HEK293 (cell line): ENCODE data around the gene AFG3L2.

Experiments
- CTCF ChIA-PET: fragments of 350-600 bp; formaldehyde crosslinking; extraction: SDS; loops from one replicate; lab custom pipeline; 2021; ENCODE audit warnings: antibody characterized with exemption; lab: Yijun Ruan, JAX
- POLR2A ChIA-PET: fragments of 300-600 bp; formaldehyde crosslinking; extraction: SDS; loops from one replicate; lab custom pipeline; 2020; ENCODE audit warnings: antibody characterized with exemption, inconsistent platforms; lab: Yijun Ruan, JAX
- H3K27ac ChIP-seq: fragments of 200-500 bp; sonication (Bioruptor generic); 2 replicates; pipeline ENCODE4 v1.5.1; 2014; ENCODE audit warnings: low read depth, low read length, control low read depth, inconsistent platforms; ENCODE audit errors: extremely low read depth
- H3K36me3 ChIP-seq, 2 experiments: fragments of 200-500 bp in 1 of 2; sonication (Bioruptor generic) in 1 of 2; 1 replicate in 1 of 2; 2 replicates in 1 of 2; pipeline ENCODE4 v1.5.1; 2014 to 2017; ENCODE audit warnings: inconsistent platforms in 2 of 2, low read length in 2 of 2; ENCODE audit not compliant: control insufficient read depth in 2 of 2, insufficient read depth in 1 of 2
- H3K4me1 ChIP-seq: fragments of 200-500 bp; sonication (Bioruptor generic); 2 replicates; pipeline ENCODE4 v1.5.1; 2014; ENCODE audit warnings: mild to moderate bottlenecking, low read length, inconsistent platforms; ENCODE audit not compliant: control insufficient read depth, insufficient read depth
- H3K4me3 ChIP-seq: 2 replicates; pipeline ENCODE4 v1.5.1; 2011; ENCODE audit warnings: low read depth, mild to moderate bottlenecking, control low read depth, low read length, moderate library complexity
- H3K9me3 ChIP-seq: fragments of 200-500 bp; sonication (Bioruptor generic); 2 replicates; pipeline ENCODE4 v1.5.1; 2014; ENCODE audit warnings: low read depth, low read length, inconsistent platforms; ENCODE audit not compliant: control insufficient read depth, insufficient read depth
- KLF10 ChIP-seq: fragments of 450-650 bp; IDR thresholded peaks from 2 replicates; pipeline ENCODE4 v1.5.1; 2018; ENCODE audit warnings: missing biosample characterization, mild to moderate bottlenecking, missing genetic modification characterization
- PRDM1 ChIP-seq: fragments of 450-650 bp; formaldehyde crosslinking; IDR thresholded peaks from 2 replicates; pipeline ENCODE4; 2016; ENCODE audit warnings: missing biosample characterization, missing genetic modification characterization
- ZFP37 ChIP-seq: fragments of 450-650 bp; formaldehyde crosslinking; IDR thresholded peaks from 2 replicates; pipeline ENCODE4 v1.5.1; 2016; ENCODE audit warnings: missing biosample characterization, missing genetic modification characterization
- ZIC2 ChIP-seq: fragments of 450-650 bp; formaldehyde crosslinking; IDR thresholded peaks from 2 replicates; pipeline ENCODE4 v1.5.1; 2016; ENCODE audit warnings: missing biosample characterization, missing genetic modification characterization
- ZNF10 ChIP-seq: fragments of 450-650 bp; formaldehyde crosslinking; IDR thresholded peaks from 2 replicates; pipeline ENCODE4 v1.5.1; 2017; ENCODE audit warnings: missing biosample characterization, missing genetic modification characterization
- ZNF350 ChIP-seq: fragments of 450-650 bp; formaldehyde crosslinking; IDR thresholded peaks from 2 replicates; pipeline ENCODE4 v1.5.0; 2017; ENCODE audit warnings: missing biosample characterization, mild to moderate bottlenecking, missing genetic modification characterization
- ZNF529 ChIP-seq: fragments of 450-650 bp; formaldehyde crosslinking; IDR thresholded peaks from 2 replicates; pipeline ENCODE4 v1.5.1; 2017; ENCODE audit warnings: missing genetic modification characterization, missing biosample characterization; ENCODE audit not compliant: insufficient replicate concordance
- ZNF610 ChIP-seq: fragments of 450-650 bp; formaldehyde crosslinking; IDR thresholded peaks from 2 replicates; pipeline ENCODE4 v1.5.1; 2016; ENCODE audit warnings: missing biosample characterization, missing genetic modification characterization, borderline replicate concordance
- ZNF623 ChIP-seq: fragments of 450-650 bp; formaldehyde crosslinking; IDR thresholded peaks from 2 replicates; pipeline ENCODE4 v1.5.1; 2016; ENCODE audit warnings: missing biosample characterization, missing genetic modification characterization
- ZNF707 ChIP-seq: fragments of 450-650 bp; formaldehyde crosslinking; IDR thresholded peaks from 2 replicates; pipeline ENCODE4 v1.5.1; 2016; ENCODE audit warnings: missing biosample characterization, missing genetic modification characterization
- TF ChIP-seq, protein P1 (sequence below): fragments of 450-650 bp; formaldehyde crosslinking; IDR thresholded peaks from 2 replicates; pipeline ENCODE4 v1.5.1; 2016; ENCODE audit warnings: missing biosample characterization, missing genetic modification characterization
- TF ChIP-seq, protein P2 (sequence below): fragments of 450-650 bp; formaldehyde crosslinking; IDR thresholded peaks from 2 replicates; pipeline ENCODE4 v1.5.1; 2016; ENCODE audit warnings: missing biosample characterization, missing genetic modification characterization, borderline replicate concordance
- TF ChIP-seq, protein P3 (sequence below): fragments of 450-650 bp; formaldehyde crosslinking; IDR thresholded peaks from 2 replicates; pipeline ENCODE4 v1.5.1; 2016; ENCODE audit warnings: missing biosample characterization, missing genetic modification characterization
- TF ChIP-seq, protein P4 (sequence below): fragments of 450-650 bp; formaldehyde crosslinking; conservative IDR thresholded peaks from 2 replicates; pipeline ENCODE4 v1.5.1; 2016; ENCODE audit warnings: low read depth, missing biosample characterization, missing genetic modification characterization
- TF ChIP-seq, protein P5 (sequence below): fragments of 450-650 bp; formaldehyde crosslinking; IDR thresholded peaks from 2 replicates; pipeline ENCODE4 v1.5.1; 2016; ENCODE audit warnings: missing biosample characterization, missing genetic modification characterization

AFG3L2 gene

DNA sequence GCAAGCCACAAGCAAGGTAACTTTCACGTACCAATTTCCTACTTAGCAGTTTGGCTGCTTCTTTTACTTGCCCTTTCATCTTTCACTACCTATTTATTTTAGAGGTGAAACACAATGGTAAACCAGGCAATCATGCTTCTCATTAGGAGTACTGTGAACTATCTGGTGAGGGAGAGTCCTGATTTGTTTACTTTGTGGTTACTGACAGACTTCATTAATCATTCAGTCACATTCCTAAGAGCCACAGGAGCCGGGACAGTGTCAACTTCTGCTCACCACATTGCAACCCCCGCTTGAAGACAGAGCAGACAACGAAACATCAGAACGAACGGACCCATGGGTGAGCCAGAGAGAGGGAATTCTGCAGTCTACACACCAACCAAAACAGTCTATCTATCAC is 40.1 kb downstream of the AFG3L2 start (continued):
- TF ChIP-seq ZNF350 (tag by site-specific recombination) (no peak), PRDM1 (peak; percentile 87)
- TF ChIP-seq, protein P1, sequence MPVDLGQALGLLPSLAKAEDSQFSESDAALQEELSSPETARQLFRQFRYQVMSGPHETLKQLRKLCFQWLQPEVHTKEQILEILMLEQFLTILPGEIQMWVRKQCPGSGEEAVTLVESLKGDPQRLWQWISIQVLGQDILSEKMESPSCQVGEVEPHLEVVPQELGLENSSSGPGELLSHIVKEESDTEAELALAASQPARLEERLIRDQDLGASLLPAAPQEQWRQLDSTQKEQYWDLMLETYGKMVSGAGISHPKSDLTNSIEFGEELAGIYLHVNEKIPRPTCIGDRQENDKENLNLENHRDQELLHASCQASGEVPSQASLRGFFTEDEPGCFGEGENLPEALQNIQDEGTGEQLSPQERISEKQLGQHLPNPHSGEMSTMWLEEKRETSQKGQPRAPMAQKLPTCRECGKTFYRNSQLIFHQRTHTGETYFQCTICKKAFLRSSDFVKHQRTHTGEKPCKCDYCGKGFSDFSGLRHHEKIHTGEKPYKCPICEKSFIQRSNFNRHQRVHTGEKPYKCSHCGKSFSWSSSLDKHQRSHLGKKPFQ (tag by site-specific recombination), result no peak
- TF ChIP-seq, protein P2, sequence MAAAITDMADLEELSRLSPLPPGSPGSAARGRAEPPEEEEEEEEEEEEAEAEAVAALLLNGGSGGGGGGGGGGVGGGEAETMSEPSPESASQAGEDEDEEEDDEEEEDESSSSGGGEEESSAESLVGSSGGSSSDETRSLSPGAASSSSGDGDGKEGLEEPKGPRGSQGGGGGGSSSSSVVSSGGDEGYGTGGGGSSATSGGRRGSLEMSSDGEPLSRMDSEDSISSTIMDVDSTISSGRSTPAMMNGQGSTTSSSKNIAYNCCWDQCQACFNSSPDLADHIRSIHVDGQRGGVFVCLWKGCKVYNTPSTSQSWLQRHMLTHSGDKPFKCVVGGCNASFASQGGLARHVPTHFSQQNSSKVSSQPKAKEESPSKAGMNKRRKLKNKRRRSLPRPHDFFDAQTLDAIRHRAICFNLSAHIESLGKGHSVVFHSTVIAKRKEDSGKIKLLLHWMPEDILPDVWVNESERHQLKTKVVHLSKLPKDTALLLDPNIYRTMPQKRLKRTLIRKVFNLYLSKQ (tag by site-specific recombination), result no peak

DNA sequence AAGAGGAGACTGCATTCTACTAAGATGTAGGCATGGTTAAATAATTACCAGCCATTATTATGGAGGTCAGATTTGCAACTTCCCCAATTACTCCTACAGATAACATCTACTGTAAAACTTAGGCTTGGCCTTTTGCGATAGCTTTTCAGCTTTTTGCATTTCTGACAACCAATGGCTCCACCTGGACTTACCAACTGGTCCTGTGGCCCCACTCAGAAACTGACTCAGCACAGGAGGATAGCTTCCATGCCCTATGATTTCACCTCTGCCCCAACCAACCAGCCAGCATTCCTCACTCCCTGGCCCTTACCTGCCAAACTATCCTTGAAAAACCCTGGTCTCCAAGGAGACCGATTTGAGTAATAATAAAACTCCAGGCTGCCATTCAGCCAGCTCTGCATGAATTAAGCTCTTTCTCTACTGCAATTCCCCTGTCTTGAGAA is 40.8 kb downstream of the AFG3L2 start:
- ChIA-PET POLR2A (interaction anchor here (2.4 kb wide), 1 partner anchor 41 kb away, joined by 8 read pairs; the partner anchor contains the start of gene AFG3L2), CTCF (interaction anchor here (0.7 to 2.4 kb wide), 2 partner anchors 9 to 91 kb away, joined by 3 to 18 read pairs; no protein-coding TSS in a partner anchor)
- H3K9me3 ChIP-seq, result no peaks in the 10 kb centered on the region
- H3K27ac ChIP-seq, result no peak overlapping the region
- H3K4me3 ChIP-seq, result no peak overlapping the region
- peaks cover 13% of the 10 kb centered on the region; the same call in 1 of the 2 replicates for H3K4me1 ChIP-seq
- H3K36me3 ChIP-seq, result peaks cover 33 to 60% of the 10 kb centered on the region in 2 experiments
- TF ChIP-seq ZNF529 (tag by site-specific recombination) (no peak), ZIC2 (0 out of 2 replicates have a peak, but pooled peaks have one; percentile 6)

DNA sequence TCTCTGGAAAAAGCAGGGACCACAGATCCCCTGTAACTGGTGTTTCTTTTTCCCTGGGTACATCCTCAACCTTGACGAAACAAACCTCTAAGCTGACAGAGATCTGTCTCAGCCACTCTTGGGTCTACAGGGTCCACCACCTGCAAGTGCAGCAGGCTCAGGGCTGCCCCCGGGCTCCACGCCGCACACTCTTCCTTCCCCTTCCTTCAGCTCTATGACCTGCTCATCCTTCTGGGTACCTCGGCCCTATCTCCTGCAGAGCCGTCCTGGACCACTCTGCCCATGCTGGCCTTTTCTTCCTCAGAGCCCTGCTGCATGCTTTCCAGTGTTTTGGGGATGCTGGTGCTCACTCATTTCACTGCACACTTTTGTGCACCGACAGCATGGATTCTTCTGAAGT is 41.5 kb downstream of the AFG3L2 start:
- H3K27ac ChIP-seq, result no peak overlapping the region
- peaks cover 13% of the 10 kb centered on the region; the same call in 1 of the 2 replicates for H3K4me1 ChIP-seq
- H3K9me3 ChIP-seq, result no peaks in the 10 kb centered on the region
- ChIA-PET POLR2A (interaction anchor here (2.4 kb wide), 1 partner anchor 42 kb away, joined by 8 read pairs; the partner anchor contains the start of gene AFG3L2), CTCF (interaction anchor here (1.0 to 2.4 kb wide), 2 partner anchors 8 to 12 kb away, joined by 3 to 18 read pairs; no protein-coding TSS in a partner anchor)
- H3K36me3 ChIP-seq, result peaks cover 27 to 62% of the 10 kb centered on the region in 2 experiments
- no peak overlapping the region for H3K4me3 ChIP-seq
- TF ChIP-seq ZNF707 (tag by site-specific recombination) (no peak), KLF10 (tag by site-specific recombination) (no peak), ZNF623 (tag by site-specific recombination) (no peak), ZNF10 (no peak), ZNF350 (tag by site-specific recombination) (no peak), ZNF610 (tag by site-specific recombination) (no peak), ZFP37 (tag by site-specific recombination) (no peak)
- TF ChIP-seq, protein P2 (tag by site-specific recombination), result no peak
- TF ChIP-seq, protein P3, sequence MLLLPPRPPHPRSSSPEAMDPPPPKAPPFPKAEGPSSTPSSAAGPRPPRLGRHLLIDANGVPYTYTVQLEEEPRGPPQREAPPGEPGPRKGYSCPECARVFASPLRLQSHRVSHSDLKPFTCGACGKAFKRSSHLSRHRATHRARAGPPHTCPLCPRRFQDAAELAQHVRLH (tag by site-specific recombination), result no peak
- TF ChIP-seq, protein P4, sequence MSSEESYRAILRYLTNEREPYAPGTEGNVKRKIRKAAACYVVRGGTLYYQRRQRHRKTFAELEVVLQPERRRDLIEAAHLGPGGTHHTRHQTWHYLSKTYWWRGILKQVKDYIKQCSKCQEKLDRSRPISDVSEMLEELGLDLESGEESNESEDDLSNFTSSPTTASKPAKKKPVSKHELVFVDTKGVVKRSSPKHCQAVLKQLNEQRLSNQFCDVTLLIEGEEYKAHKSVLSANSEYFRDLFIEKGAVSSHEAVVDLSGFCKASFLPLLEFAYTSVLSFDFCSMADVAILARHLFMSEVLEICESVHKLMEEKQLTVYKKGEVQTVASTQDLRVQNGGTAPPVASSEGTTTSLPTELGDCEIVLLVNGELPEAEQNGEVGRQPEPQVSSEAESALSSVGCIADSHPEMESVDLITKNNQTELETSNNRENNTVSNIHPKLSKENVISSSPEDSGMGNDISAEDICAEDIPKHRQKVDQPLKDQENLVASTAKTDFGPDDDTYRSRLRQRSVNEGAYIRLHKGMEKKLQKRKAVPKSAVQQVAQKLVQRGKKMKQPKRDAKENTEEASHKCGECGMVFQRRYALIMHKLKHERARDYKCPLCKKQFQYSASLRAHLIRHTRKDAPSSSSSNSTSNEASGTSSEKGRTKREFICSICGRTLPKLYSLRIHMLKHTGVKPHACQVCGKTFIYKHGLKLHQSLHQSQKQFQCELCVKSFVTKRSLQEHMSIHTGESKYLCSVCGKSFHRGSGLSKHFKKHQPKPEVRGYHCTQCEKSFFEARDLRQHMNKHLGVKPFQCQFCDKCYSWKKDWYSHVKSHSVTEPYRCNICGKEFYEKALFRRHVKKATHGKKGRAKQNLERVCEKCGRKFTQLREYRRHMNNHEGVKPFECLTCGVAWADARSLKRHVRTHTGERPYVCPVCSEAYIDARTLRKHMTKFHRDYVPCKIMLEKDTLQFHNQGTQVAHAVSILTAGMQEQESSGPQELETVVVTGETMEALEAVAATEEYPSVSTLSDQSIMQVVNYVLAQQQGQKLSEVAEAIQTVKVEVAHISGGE (tag by site-specific recombination), result no peak
- TF ChIP-seq, protein P5, sequence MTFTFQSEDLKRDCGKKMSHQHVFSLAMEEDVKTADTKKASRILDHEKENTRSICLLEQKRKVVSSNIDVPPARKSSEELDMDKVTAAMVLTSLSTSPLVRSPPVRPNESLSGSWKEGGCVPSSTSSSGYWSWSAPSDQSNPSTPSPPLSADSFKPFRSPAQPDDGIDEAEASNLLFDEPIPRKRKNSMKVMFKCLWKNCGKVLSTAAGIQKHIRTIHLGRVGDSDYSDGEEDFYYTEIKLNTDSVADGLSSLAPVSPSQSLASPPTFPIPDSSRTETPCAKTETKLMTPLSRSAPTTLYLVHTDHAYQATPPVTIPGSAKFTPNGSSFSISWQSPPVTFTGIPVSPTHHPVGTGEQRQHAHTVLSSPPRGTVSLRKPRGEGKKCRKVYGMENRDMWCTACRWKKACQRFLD (tag by site-specific recombination), result no peak
